Lower lobe of right lung (tissue), 2 donors: ENCODE results near the gene ALOXE3. TPM values are rescaled to one million over a fixed set of nuclear protein-coding genes. Genes with fewer than 3 reads are reported as not detected.

Experiments used
- ATAC-seq, 2 donors: fragments of 200-7000 bp; cut with Tn5 transposase; one replicate each; pipeline ENCODE4 v1.9.1; 2020 to 2022; ENCODE audit warnings: mild to moderate bottlenecking in 2 of 2, moderate library complexity in 2 of 2
- DNase-seq: peaks from one replicate; pipeline ENCODE4 v3.0.0-alpha.2; 2020
- H3K27ac ChIP-seq: fragments of 200-600 bp; one replicate; pipeline ENCODE4 v1.8.0; 2022
- H3K27me3 ChIP-seq: fragments of 200-600 bp; one replicate; pipeline ENCODE4 v1.8.0; 2022; ENCODE audit warnings: low read depth
- H3K36me3 ChIP-seq: fragments of 200-600 bp; one replicate; pipeline ENCODE4 v1.8.0; 2022; ENCODE audit warnings: mild to moderate bottlenecking
- H3K4me1 ChIP-seq: fragments of 200-600 bp; one replicate; pipeline ENCODE4 v1.8.0; 2022
- H3K4me3 ChIP-seq: fragments of 200-600 bp; one replicate; pipeline ENCODE4 v1.8.0; 2022; ENCODE audit warnings: mild to moderate bottlenecking
- H3K9me3 ChIP-seq: fragments of 200-600 bp; one replicate; pipeline ENCODE4 v1.8.0; 2022
- CTCF ChIP-seq: fragments of 200-600 bp; IDR thresholded peaks from one replicate; pipeline ENCODE4 v1.8.0; 2022; ENCODE audit warnings: antibody characterized with exemption, mild to moderate bottlenecking
- intact Hi-C: fragments of 100-400 bp; cut with DNase I; formaldehyde crosslinking; loops from one replicate; pipeline ENCODE4 v1.11.0; 2022
- total RNA-seq: library from RNA; stranded (reverse); fragmentation: NEBNext Ultra II Directional; extraction: Animal tissue kit (Norgen Biotek cat#: 25700); gene quantifications from one replicate; pipeline ENCODE4 v1.2.1, GENCODE V29; 2021
- donor health status: DM: no; HTN: yes; CAD: no; lungs with severe emphysema.

The ALOXE3 gene
- total RNA-seq, 1 donor from 2014 or later: not detected

GRCh38 chr17:8096541-8096940, 21.8 kb downstream of the ALOXE3 start:
- H3K36me3 ChIP-seq: no peaks in the 10 kb centered on the region
- ATAC-seq (no peak), DNase-seq (no peak)
- H3K27ac ChIP-seq: no peak overlapping the region
- H3K27me3 ChIP-seq: peaks cover 8% of the 10 kb centered on the region
- H3K4me3 ChIP-seq: no peak overlapping the region
- intact Hi-C loops: no loop called here
- no peaks in the 10 kb centered on the region for H3K4me1 ChIP-seq
- no peak for TF ChIP-seq CTCF
- H3K9me3 ChIP-seq: no peaks in the 10 kb centered on the region

GRCh38 chr17:8095361-8095760, 23.0 kb downstream of the ALOXE3 start:
- TF ChIP-seq CTCF: no peak
- intact Hi-C loops: no loop called here
- no peak overlapping the region for H3K27ac ChIP-seq
- H3K27me3 ChIP-seq: peaks cover 14% of the 10 kb centered on the region
- DNase-seq (no peak), ATAC-seq (no peak)
- no peaks in the 10 kb centered on the region for H3K9me3 ChIP-seq
- H3K4me1 ChIP-seq: no peaks in the 10 kb centered on the region
- no peaks in the 10 kb centered on the region for H3K36me3 ChIP-seq
- H3K4me3 ChIP-seq: no peak overlapping the region

- DNase-seq (no peak), ATAC-seq (no peak)
- no peak overlapping the region for H3K4me3 ChIP-seq
- TF ChIP-seq CTCF: no peak
- H3K27me3 ChIP-seq: peaks cover 32% of the 10 kb centered on the region
- H3K4me1 ChIP-seq: no peaks in the 10 kb centered on the region
- H3K27ac ChIP-seq: no peak overlapping the region
- no peaks in the 10 kb centered on the region for H3K36me3 ChIP-seq
- intact Hi-C loops: no loop called here
- no peaks in the 10 kb centered on the region for H3K9me3 ChIP-seq
These were observed 27.2 kb downstream of the ALOXE3 start for GRCh38 chr17:8091033-8091687.

GRCh38 chr17:8089728-8090127, 28.6 kb downstream of the ALOXE3 start:
- Histone ChIP-seq H3K27ac (no peak overlapping the region), H3K4me1 (no peaks in the 10 kb centered on the region), H3K27me3 (peaks cover 44% of the 10 kb centered on the region), H3K36me3 (no peaks in the 10 kb centered on the region), H3K9me3 (no peaks in the 10 kb centered on the region), H3K4me3 (no peak overlapping the region)
- no peak for ATAC-seq
- DNase-seq: no peak
- no peak for TF ChIP-seq CTCF
- intact Hi-C loops: no loop called here

GRCh38 chr17:8087952-8088230, 30.4 kb downstream of the ALOXE3 start:
- DNase-seq: no peak
- no peak for TF ChIP-seq CTCF
- intact Hi-C loops: no loop called here
- H3K4me3 ChIP-seq: no peak overlapping the region
- peaks cover 54% of the 10 kb centered on the region for H3K27me3 ChIP-seq
- no peaks in the 10 kb centered on the region for H3K4me1 ChIP-seq
- no peak overlapping the region for H3K27ac ChIP-seq
- no peak for ATAC-seq
- no peaks in the 10 kb centered on the region for H3K9me3 ChIP-seq
- H3K36me3 ChIP-seq: no peaks in the 10 kb centered on the region
